RWPE2 (cell line): ENCODE data around the gene DGKD.

Experiments
- ATAC-seq: fragments of 200-7000 bp; cut with Tn5 transposase; 3 replicates; pipeline ENCODE4 v1.9.1; 2021; ENCODE audit warnings: low read depth
- DNase-seq: peaks from one replicate; pipeline ENCODE4 v3.0.0-alpha.2; 2020; ENCODE audit warnings: low spot score
- H3K27ac ChIP-seq: fragments of 450-650 bp; 2 replicates; pipeline ENCODE4 v1.5.1; 2017; ENCODE audit warnings: mild to moderate bottlenecking; ENCODE audit not compliant: poor library complexity, severe bottlenecking
- H3K27me3 ChIP-seq: fragments of 250-450 bp; sonication (Bioruptor Pico); 2 replicates; pipeline ENCODE4 v1.5.1; 2021; ENCODE audit warnings: mild to moderate bottlenecking, moderate library complexity; ENCODE audit not compliant: insufficient read depth, poor library complexity, severe bottlenecking
- H3K36me3 ChIP-seq: fragments of 250-450 bp; sonication (Bioruptor Pico); 2 replicates; pipeline ENCODE4 v1.5.1; 2020; ENCODE audit warnings: low read depth, mild to moderate bottlenecking, moderate library complexity
- H3K4me1 ChIP-seq: fragments of 250-450 bp; sonication (Bioruptor Pico); 2 replicates; pipeline ENCODE4 v1.5.1; 2021; ENCODE audit warnings: mild to moderate bottlenecking, moderate library complexity; ENCODE audit not compliant: insufficient read depth, poor library complexity, severe bottlenecking
- H3K4me3 ChIP-seq: fragments of 250-450 bp; sonication (Bioruptor Pico); 2 replicates; pipeline ENCODE4 v1.5.1; 2021; ENCODE audit warnings: mild to moderate bottlenecking, moderate library complexity; ENCODE audit not compliant: severe bottlenecking
- H3K9me3 ChIP-seq: fragments of 250-450 bp; sonication (Bioruptor Pico); 2 replicates; pipeline ENCODE4 v1.5.1; 2021; ENCODE audit warnings: mild to moderate bottlenecking, moderate library complexity; ENCODE audit not compliant: severe bottlenecking
- CTCF ChIP-seq: fragments of 450-650 bp; IDR thresholded peaks from one replicate; pipeline ENCODE4 v1.5.1; 2017; ENCODE audit warnings: mild to moderate bottlenecking, moderate library complexity; ENCODE audit not compliant: poor library complexity, severe bottlenecking

DGKD gene

GRCh38 chr2:233437439-233437955 lies 83.2 kb downstream of the DGKD start:
- H3K27me3 ChIP-seq, result no peaks in the 10 kb centered on the region
- no peak for ATAC-seq
- peaks cover 15% of the 10 kb centered on the region; the same call in 1 of the 2 replicates for H3K36me3 ChIP-seq
- no peak overlapping the region for H3K4me3 ChIP-seq
- DNase-seq, result no peak
- H3K9me3 ChIP-seq, result no peaks in the 10 kb centered on the region
- no peaks in the 10 kb centered on the region for H3K4me1 ChIP-seq
- TF ChIP-seq CTCF, result no peak
- H3K27ac ChIP-seq, result no peak overlapping the region

- H3K36me3 ChIP-seq, result peaks cover 22% of the 10 kb centered on the region
- no peak for TF ChIP-seq CTCF
- H3K4me1 ChIP-seq, result no peaks in the 10 kb centered on the region
- ATAC-seq (no peak), DNase-seq (no peak)
- H3K27ac ChIP-seq, result no peak overlapping the region
- no peak overlapping the region for H3K4me3 ChIP-seq
- no peaks in the 10 kb centered on the region for H3K27me3 ChIP-seq
- H3K9me3 ChIP-seq, result no peaks in the 10 kb centered on the region
Observed at GRCh38 chr2:233438573-233439147, 84.4 kb downstream of the DGKD start.

- no peak for ATAC-seq
- H3K36me3 ChIP-seq, result peaks cover 26% of the 10 kb centered on the region
Observed at GRCh38 chr2:233439191-233439590, 84.9 kb downstream of the DGKD start.

GRCh38 chr2:233440314-233440713 lies 86.0 kb downstream of the DGKD start:
- Histone ChIP-seq H3K27ac (no peak overlapping the region), H3K4me1 (no peaks in the 10 kb centered on the region)

More at GRCh38 chr2:233439191-233439590, 84.9 kb downstream of the DGKD start:
- H3K27ac ChIP-seq, result no peak overlapping the region
- no peak for DNase-seq
- H3K4me1 ChIP-seq, result no peaks in the 10 kb centered on the region
- no peak overlapping the region for H3K4me3 ChIP-seq
- no peaks in the 10 kb centered on the region for H3K27me3 ChIP-seq
- H3K9me3 ChIP-seq, result no peaks in the 10 kb centered on the region
- no peak for TF ChIP-seq CTCF

More at GRCh38 chr2:233440314-233440713, 86.0 kb downstream of the DGKD start:
- peaks cover 26% of the 10 kb centered on the region for H3K36me3 ChIP-seq
- no peak for DNase-seq
- TF ChIP-seq CTCF, result no peak
- no peak for ATAC-seq
- no peaks in the 10 kb centered on the region for H3K27me3 ChIP-seq
- H3K9me3 ChIP-seq, result no peaks in the 10 kb centered on the region
- no peak overlapping the region for H3K4me3 ChIP-seq
